ENCODE data around the gene SLC44A5. TPM values are rescaled to one million over a fixed set of nuclear protein-coding genes. Genes with fewer than 3 reads are reported as not detected.

SLC44A5 gene
- polyA plus RNA-seq, 1 donor, result 16.4 TPM

DNA sequence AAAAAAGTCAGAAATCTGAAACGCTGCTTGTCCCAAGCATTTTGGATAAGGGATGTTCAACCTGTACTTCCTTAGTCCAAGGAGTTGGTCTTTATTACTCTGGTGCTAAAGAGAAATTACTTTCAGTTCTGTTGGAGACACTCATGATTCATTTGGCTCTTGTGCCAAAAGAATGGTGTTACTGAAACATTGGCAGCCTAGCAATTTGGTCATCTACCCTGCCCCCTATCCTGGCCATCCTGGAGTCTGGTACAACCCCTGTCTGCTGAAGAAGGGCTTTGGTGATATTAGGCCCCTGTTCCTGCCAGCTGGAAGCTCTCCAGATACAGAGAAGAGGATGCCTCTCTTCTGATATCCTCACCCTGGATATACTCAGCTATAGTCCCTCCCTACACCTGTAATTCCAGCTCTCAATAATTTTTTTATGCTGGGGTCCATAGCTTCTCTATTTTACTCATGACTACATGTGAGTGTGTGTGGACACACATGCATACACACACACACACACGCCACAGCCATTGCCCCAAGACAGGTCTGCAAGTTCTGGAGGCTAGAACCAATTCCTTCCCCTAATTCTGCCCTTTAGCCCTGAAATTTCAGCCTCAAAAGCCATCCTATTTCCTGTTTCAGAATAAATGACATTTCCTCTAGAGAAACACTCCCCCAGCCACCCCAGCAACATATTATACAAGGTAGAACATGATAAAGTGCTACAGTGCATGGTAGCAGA lies 436.7 kb downstream of the SLC44A5 start:
- DNase-seq, result no peak

DNA sequence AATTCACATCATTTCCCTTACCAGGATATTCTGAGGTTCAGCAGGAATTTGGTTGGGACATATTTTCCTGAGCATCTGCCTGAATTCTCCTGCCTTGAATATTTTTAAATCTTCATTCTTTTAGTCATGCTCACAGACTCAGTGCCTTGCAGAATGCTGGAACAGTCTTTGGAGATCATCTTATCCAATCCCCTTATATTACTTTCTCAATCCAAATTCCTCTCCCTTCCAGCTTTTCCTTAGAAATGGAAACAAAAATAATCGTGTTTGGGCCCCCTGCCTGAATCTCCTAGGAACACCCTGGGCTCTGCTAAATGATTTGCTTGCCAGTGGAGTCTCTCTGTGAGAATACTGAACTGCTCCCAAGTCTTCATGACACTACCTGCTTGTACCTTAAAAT lies 438.4 kb downstream of the SLC44A5 start:
- no peak for DNase-seq

DNA sequence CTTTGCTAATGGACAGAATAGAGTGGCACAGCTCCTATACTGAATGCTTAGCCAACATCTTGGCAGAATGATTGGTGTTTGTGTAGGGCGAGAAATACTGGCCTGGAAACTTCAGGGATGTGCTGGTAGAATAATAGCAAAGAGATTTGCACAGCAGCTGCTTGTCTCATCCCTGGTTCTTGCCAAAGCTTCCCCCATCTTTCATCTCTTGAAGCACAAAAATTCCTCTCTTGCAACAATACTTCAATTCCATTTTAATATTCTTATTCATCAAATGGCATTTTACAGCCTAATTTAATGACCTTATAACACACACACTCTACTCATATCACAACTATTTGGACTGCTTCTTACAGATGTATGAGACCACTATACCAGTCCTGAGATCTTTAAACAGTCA lies 439.0 kb downstream of the SLC44A5 start:
- no peak for DNase-seq

DNA sequence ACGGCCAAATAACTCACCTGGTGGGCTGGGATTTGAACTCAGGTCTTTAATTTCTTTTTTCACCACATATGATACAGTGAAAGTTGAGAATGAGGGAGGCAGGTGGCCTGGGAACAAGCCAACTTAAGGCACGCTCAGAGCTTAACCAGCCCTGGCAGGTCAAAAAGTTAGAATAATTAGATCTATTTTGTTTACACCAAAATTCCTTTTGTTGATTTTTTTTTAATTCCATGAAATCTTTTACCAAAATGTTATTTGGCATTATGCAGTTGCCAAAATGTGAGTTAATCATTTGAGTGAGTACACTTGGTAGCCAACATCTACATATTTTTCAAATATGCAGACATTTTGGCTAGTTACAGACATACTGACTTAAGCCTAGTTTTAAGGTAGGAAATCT lies 439.9 kb downstream of the SLC44A5 start:
- no peak for DNase-seq

DNA sequence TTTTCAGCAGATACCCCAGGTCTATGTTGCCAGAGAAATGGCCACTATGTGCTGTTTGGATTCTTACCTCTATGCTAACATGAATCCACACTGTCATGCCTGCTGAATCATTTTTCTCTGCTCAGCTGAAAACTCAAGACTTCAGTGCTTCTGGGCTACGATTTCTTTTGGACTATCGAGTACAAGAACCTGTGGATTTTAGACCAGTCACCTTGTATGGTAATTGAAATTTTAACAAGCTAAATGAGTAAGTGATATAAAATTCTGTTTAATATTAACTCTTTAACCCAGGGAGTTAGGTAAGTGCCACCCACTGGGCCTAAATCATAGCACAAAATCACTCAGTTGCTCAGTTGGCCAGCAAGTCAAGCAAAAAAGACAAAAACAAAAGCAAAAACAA lies 440.9 kb downstream of the SLC44A5 start:
- no peak for DNase-seq

DNA sequence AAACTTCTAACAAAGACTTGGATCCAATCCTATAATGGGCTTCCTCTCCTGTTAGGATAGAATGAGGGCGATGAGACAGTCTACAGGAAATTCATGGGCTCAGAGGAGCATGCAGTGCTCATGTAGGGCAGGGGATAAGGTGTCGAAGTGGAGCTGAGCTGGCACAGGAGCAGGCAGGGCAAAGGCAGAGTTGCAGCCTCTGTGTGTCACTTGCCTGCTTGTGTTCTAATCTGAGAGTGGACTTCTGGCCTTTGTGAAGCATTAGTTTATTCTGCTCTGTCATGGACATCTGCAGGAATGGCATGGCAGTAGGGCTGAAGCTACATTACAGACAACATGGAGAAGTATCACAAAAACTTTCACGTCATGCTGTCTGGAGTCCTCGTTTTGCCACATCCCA lies 444.1 kb downstream of the SLC44A5 start:
- no peak for DNase-seq

DNA sequence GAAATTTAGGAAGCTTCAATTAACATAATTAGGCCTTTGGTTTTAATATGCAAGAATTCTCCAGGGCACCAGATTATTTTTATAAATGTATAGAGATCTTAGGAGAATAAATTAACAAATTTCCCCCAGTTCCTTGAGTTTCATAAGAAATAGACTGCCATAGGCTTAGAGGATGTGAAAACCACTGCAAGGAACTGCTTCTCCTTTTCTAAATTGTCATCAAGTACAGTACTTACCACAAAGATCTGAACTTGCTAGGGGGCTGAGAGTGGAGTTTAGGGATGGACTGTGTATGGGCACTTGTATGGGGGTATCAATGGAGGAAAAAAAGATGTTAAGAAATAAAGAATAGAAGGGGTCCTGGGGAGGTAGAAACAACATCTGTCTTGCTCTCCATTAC lies 445.6 kb downstream of the SLC44A5 start:
- DNase-seq, result no peak

DNA sequence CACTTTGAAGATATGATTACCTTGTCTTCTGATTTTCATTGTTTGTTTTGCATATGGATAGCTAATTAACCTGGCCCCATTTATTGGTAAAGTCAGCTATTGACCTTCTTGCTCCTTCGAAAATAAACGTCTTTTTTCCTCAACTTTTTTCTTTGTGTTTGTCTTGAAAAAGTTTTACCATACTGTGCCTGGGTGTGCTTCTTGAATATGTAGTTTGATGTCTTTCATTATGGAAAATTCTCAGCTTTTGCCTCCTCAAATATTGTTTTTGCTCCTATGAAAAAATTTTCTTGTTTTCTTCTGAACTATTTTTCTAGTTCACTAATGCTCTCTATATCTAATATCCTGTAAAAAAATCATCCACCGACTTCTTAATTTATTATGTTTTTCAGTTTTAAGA lies 451.8 kb downstream of the SLC44A5 start:
- DNase-seq, result no peak

Other genes starting within 250 kb of the SLC44A5 start
- gene ACADM, start 113.6 kb upstream of the SLC44A5 start, polyA plus RNA-seq (ENCODE audit: insufficient read length), result 147 TPM
- gene RABGGTB, start 175.1 kb upstream of the SLC44A5 start, polyA plus RNA-seq (ENCODE audit: insufficient read length), result 107 TPM
- gene MSH4, start 185.8 kb upstream of the SLC44A5 start, polyA plus RNA-seq (ENCODE audit: insufficient read length), result 0.60 TPM

Measured in left kidney (tissue), 2 donors.